Suppressor macrophage treated with lipopolysaccharide for 4 hours (primary cell): ENCODE data around the gene SLC25A20.

Experiments
- DNase-seq: peaks from one replicate; pipeline ENCODE4 v3.0.0-alpha.2; 2020

The SLC25A20 gene

DNA sequence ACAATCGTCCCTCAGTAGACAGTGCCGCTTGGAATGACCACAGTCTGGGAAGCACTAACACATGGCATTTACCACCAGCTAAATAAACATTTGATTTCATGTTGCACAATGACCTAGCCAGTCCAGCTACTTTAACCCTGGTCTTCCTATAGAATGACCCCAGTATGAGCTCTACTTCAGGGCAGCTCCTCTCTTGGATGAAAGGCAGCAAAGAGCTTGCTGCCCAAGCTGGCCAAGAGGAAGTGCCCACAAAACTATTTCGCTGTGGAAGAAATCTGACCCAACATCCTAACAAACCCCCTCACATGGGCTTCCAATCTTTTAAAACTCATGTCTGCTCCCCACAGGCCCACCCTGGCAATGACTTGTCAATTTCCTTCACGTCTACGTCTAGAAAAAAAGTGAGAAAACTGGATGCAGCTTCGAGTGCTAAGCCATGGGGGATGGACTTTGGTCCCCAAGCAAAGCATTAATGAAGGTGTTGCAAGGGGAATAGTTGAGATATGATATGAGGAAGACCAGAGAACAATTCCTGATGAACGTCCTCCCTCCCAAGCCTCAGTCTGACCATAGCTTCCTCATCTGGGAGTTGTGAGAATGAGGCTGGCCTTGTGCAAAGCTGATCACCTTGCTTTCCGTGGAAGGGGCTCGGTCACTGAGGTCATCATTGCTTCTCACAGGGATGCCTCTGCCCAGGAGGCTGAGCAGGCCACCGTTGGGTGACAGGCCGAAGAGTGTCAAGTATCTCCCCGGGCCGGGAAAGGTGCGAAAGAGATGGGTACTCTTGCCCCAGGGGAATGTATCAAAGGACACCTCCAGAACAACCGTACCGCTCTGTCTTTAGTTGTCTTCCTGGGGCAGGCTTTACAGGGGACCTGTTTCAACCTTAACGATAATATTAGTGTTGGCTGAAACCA is 964 bp downstream of the SLC25A20 start:
- DNase-seq, result peak; percentile 20

DNA sequence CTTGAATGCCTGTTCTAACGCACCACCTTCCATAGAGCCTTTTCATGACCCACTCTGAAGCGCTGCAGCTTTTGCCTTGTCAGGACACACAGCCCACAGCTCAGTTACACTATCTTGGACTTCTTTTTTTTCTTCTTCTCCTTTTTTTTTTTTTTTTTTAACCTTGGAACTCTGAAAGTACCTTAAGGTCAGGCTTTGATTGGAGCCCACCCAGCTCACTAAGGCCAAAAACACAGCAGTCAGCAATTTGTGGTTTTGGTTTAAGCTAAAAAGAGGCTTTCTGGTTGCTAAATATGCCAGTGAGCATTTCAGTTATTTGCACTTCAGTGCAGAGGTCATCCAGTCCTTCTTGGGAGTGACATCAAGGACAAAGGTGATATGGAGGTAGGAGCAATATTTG is 1.7 kb downstream of the SLC25A20 start:
- peak; percentile 34 for DNase-seq

DNA sequence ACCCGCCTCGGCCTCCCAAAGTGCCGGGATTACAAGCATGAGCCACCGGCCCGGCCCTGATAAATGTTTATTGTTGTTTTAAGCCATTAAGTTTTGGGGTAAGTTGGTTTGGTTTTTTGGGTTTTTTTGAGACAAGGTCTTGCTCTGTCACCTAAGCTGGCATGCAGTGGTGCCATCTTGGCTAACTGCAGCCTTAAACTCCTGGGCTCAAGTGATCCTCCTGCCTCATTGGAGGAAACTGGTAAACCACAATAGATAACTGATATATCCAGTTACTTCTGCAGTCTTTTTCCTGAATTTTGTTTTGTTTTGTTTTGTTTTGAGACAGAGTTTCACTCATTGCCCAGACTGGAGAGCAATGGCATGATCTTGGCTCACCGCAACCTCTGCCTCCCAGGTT is 4.2 kb downstream of the SLC25A20 start:
- DNase-seq, result no peak

DNA sequence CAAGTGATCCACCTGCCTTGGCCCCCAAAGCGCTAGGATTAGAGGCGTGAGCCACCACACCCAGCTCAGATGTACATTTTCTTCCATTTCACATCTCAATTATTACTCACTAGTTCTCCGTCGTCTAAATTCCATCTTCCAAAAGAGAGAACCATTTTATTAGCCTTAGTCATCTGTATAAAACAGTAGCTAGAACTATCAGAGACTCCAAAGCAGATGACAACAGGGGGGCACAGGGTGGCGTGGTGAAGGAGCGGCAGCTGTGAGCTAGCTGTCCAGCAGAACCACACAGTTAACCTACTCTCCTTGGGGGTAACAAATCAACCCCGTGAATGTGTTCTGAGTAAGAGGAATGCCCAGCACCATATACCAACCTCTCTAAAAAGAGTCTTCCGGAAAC is 7.1 kb downstream of the SLC25A20 start:
- no peak for DNase-seq

DNA sequence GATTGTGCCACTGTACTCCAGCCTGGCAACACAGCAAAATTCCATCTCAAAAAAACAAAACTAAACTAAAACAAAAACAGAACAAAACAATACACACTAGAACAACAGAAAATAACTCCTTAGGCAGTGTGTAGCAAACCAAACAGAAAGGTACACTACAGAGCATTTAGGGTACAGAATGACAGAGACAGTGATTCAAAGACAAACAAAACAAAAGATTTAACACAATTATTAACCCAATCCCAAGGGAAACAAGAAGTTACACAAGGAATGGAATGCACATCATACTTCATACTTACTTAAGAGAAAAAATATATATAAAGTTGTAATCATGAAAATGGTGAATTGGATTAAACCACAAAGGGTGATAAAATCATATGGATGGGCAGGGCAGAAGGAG is 12.9 kb downstream of the SLC25A20 start:
- DNase-seq, result no peak

DNA sequence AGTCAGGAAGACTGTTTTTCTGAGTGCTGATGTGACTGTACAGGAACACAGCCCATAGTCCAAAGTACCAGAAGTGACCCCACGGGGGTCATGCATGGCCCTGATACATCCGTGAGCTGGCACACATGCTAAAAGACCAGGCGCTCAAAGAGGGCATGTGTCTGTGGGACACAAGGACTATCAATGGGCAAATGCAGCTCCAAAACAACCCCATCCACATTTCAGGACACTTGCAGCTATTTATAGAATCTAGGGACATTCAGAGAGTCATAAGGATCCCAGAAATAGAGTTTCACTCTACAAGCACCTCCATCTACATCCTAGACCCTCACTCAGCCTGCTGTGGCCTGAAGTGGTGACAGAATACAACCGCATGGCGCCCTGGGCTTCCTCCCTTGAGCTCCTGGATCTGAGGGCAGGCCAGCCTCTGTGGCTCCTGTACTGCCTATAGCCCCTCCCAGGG is 17.0 kb downstream of the SLC25A20 start:
- no peak for DNase-seq

DNA sequence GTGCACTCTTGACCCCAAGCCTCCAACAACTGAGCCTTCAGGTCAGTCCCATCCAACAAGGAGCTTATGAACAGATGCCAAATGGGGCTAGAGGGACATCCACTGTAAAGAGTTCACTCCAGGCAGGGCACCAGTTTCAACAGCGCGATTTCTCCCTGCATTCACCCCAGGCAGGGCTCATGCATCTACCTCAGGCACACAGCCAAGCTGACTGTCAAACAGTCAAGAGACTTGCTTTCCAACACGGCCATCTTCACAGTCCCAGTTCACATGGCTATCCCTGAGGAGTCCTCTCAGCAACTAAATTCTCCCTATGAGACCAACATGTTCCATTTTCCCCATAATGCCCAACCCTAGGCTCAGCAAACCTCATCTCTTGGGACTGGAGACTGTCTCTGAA is 17.7 kb downstream of the SLC25A20 start:
- no peak for DNase-seq

DNA sequence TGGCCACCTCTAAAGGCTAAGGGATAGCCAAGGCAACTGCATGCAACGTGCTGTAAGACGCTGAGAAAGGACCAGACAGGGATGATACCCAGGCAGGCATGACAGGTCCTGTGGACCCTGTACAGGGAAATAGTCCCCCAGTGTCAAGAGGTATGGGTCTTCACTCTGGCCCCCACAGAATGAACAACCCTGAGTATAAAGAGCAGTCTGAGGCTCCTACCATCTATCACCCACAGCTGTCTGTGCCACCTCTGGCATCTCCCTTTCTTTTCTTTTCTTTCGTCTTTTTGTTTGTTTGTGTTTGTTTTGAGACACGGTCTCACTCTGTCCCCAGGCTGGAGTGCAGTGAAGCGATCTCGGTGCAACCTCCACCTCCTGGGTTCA is 18.7 kb downstream of the SLC25A20 start:
- DNase-seq, result no peak

DNA sequence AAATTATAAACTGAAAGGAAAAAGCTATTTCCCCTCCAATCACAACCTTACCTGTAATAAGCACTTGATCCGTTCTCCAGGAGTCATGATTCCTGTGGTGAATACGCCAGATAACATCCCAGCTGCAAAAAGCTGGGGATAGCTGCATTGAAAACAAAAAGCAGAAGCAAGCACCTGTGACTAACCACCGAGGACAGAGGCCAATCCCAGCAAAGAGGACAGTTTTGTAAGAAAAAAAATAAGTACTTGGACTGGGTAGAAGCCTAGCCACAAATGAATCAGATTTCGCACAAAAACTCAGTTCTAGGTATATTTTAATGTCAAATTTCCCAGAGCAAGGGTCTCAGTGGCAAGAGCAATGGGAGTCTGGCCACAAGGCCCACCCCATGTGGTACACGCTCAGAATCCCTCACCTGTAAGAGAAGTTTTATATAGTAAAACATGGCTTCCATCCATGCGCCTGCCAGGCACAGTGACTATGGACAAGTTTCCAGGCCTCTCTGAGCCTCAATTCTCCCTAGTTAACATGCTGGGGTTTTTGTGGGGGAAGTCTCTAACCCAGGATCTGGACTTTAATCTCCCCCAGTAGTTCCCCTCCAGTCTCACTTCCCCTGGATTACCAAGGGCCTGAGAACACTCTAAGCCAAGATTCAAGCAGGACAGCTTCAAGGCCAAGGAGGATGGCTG is 19.2 kb downstream of the SLC25A20 start:
- peak; percentile 60 for DNase-seq

DNA sequence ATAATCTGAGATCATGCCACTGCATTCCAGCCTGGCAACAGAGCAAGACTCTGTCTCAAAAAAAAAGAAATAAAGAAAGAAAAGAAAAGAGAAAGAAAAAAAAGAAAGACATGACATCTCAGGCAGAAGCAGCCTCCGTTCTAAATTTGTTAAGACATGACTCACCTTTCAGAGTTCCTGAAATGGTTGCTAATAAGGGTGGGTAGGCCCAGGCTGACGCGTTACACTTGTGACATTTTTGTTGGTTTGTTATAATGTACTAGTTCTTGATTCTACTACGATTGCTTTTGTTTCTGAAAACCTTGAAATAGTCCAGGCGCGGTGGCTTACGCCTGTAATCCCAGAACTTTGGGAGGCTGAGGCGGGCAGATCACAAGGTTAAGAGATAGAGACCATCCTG is 21.0 kb downstream of the SLC25A20 start:
- peak; percentile 79 for DNase-seq

DNA sequence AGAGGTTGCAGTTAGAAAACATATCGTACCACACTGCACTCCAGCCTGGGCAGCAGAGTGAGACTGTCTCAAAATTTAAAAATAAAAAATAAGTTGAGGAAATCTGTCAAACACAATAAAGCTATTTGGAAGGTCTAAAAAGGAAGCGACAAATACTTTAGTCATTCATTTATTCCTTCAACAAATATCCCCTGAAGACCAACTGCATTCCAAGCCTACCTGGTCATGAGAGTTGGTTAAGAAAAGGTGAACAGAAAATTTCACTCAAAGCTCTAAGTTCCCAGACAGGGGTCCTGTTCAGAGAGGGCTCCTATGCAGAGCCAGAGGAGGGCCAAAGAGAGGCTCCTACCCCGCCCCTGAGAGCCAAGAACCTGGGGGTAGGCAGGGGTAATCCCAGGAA is 35.6 kb downstream of the SLC25A20 start:
- no peak for DNase-seq

DNA sequence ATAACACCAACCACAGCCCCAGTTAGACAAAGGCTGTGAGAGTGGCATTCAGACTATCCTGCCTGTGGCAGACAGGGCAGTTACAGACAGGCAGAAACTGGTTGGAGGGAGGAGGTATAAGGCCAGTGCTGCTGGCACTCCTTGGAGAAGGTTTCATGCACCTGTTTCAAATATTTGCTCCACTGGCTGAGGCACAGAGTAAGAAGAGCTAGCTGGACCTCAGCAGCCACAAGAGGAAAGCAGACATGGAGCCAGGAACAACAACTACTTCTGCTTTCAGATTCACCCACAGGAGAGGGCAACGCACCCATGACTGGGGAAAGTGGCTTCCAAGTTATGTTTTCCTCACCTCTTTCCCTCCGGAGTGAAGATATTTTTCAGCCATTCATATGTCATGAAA is 39.5 kb downstream of the SLC25A20 start:
- DNase-seq, result peak; percentile 47

DNA sequence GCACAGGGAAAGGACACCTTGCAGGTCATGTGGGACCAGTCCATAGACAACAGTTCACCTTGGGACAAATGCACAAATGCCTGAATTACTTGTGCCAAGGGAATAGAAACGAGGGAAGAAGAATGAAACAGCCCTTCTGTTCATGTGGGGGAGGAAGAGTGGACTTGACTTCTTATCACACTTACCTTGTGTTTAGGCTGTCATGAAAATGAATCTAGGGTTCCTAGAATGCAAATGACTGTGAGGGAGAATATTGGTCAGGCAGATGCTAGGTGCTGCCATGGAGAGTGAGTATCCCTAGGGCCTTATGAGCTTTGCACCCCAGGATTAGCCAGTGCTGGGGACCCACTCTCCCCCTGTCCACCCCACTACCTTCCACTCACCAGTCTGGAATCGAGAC is 40.0 kb downstream of the SLC25A20 start:
- no peak for DNase-seq

DNA sequence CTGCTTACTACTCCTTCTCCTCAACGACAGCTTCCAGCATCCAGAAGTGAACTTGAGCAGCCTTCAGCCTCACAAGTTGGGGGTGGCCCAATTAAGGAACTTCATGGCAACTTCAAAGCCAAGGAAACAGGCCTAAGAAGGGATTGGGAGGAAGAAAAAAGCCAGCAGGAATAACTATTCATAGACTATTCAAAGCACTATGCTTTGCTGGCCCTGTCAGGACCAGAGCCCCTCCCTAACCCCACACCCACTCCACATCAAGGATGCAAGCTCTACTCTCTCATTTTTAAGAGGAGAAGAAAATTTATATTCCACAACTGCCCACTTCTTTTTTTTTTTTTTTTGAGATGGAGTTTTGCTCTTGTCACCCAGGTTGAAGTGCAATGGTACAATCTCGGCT is 41.0 kb downstream of the SLC25A20 start:
- DNase-seq, result no peak

DNA sequence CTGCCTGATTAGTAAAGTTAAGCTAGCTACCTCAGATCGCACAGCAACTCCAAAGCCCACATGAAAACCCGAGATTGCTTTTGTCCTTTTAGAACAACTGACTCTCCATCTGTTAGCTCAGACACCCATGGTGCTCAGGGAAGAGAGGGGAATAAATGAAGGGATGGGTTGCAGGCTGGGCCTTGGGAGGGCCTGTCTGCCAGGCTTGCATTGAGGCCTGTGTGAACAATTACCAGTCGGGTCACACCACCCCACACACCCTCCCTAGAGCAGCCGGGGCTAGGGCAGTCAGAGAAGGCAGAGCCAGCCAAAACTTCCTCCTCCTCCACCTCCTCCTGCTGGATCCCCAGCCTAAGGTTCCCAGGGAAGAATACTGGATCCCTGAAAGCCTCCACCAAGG is 42.2 kb downstream of the SLC25A20 start:
- no peak for DNase-seq

DNA sequence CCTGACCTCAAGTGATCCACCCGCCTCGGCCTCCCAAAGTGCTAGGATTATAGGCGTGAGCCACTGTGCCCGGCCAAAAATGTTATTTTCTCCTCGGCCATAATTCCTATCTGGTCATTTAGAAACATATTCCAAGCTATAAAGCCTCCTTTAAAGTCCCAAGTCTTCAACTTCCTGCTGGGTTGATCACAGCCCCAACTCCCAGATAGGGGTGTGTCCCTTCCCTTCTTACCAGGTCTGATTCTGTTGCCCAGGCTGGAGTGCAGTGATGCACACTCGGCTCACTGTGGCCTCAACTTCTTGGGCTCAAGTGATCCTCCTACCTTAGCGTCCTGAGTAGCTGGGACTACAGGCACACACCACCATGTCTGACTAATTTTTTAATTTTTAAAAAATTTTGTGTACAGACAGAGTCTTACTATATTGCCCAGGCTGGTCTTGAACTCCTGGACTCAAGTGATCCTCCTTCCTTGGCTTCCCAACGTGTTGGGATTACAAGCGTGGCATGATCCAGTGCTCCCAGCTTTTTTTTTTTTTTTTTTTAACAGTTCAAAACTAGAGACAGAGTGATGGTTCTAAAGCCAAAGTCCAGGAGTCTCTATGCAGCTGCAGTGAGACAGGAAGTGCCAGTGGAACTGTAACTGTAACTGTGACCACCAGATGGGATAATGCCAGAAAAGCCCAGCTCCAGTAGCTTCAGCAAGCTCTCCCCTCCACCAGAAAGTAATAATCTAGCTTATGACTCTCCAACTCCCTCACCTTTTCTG is 42.8 kb downstream of the SLC25A20 start:
- DNase-seq, result no peak

DNA sequence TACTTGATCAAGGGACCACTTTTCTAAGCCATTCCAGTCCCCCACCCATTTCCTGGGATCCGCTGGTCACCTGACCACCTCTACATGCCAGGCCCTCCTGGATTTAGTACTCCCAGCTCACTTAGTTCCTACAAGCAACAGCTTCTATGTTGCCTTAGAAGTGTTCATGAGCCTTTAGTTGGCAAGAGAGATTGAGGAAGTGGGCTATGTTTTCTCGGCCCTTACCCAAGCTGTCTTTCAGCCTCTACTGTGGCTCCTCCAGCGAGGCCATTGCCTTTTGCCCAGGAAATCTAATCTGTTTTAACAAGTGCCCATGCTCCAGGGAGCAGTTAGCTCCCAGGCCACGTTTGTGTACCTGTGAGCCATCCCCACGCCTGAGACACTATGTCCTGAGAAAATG is 46.5 kb downstream of the SLC25A20 start:
- DNase-seq, result no peak

DNA sequence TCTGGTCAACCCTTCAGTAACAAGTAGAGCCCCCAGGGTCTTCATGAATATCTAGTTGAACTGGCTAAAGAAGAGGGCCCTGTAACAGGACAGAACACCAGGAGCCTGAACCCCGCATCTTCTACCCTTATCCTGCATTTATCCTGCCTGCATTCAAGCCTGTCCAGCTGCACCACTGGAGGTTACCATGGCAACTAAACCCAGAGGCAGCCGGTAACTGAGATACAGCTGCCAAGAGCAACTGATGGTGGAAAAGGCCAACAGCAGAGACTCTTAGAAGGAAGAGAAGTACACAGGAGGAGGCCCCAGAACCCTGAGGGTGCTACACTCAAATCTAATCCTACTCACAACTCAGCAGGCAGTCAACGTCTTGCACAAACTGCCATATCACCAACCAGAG is 47.3 kb downstream of the SLC25A20 start:
- DNase-seq, result no peak

DNA sequence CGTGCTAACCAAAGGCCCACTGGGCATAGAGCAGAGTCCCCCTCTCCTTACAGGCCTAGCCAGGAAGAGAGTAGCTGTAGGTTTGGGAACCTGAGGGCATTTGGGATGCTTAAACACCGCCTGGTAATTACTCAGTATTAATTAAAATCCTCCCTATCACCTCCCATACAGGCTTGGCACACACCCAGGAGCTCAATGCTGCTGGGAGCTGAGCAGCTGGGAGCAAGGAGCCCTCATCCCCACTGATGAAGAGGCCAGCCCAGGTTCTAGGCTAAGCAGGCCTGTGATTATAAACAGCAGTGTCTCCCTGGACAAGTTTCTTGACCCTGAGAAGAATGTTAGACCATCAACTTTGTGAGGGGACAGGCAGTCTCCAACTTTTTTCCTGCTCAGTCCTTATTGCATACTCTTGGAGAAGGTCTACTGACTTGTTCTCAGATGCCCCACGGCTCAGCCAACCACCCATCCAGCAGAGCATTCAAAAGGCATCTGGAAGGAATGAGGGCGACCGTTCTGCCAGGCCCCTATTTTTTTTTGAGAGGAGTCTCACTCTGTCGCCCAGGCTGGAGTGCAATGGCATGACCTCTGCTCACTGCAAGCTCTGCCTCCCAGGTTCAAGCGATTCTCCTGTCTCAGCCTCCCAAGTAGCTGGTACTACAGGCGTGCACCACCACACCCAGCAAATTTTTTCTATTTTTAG is 49.7 kb downstream of the SLC25A20 start:
- no peak for DNase-seq

DNA sequence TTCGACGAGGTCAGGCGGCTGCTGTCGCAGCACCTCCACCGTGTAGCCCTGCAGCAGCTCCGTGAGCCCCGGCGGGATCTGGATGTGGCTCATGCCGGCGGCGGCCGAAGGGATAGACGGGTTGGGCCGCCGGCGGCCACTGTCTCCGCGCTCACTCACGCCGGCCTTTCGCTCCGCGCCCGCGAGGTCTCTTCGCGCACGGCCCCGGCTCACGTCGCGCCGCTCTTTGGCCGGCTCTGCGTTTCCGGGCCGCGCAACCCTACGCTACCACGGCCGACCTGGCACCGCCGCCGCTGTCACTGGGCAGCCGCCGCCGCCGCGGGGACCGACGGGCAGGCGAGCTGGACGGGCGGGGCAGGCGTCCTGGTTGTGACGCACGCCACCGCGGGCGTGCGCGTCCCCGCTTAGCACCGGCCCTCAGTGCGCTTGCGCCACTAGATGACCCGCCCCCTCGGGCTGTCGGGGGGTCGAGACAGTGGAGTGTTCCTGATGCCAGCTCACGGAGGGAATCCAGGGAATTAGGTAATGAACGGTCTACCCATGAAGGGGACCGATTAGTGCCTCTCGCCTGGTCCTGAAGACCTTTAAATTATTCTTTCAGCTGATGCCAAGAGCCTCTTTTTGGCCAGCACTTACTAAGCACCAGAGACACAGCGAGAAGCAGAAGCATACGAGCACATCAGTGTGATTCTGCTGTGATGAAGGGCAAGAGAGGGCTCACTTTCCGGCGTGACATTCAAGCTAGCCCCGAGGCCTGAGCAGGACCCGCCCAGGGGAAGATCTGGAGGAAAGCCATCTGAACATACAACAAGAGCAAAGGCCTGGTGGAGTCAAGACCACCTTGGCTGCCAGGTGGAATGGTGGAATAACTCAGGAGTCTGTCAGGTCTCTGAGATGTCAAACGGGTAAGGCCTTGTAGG is 50.9 kb downstream of the SLC25A20 start, which contains the start of gene PRKAR2A:
PRKAR2A (minus strand) TSS at position 371 of the 920 bp plus-strand sequence; CDS start at position 93, 278 bp downstream.
- peak; percentile 96 for DNase-seq

DNA sequence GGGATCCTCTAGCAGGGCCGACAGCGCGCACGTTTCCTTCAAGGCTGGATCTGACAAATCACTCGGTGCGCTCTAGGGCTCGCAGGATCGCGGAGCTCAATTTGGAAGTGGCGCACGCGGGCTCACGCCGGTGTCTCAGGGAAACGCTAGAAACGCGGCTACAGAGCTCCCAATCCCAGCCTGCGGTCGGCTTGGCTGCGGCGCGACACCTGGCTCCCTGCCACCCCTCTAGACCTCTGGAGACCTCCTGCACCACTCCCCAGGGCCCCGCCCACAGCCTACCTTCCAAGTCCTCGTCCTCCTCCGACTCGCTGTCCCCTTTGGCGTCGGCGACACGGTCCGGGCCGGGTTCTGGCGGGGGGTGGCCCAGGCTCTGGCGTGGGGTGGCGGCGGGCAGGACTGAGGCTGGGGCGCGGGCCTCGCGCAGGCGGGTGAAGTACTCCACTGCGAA is 51.6 kb downstream of the SLC25A20 start:
- DNase-seq, result peak; percentile 60
